HepG2 (cell line): ENCODE data around the gene SLBP. TPM values are rescaled to one million over a fixed set of nuclear protein-coding genes. Genes with fewer than 3 reads are reported as not detected.

ENCODE experiments used
- ATAC-seq: fragments of 200-7000 bp; cut with Tn5 transposase; 3 replicates; pipeline ENCODE4 v1.9.1; 2020; ENCODE audit warnings: mild to moderate bottlenecking, moderate library complexity
- BruUV-seq: library from RNA; stranded (reverse); fragments of 400-500 nt; replicated peaks from 2 replicates; lab custom pipeline; 2021; lab: Mats Ljungman, UMichigan
- CTCF ChIA-PET: fragments of 300-600 bp; formaldehyde crosslinking; extraction: SDS; loops from one replicate; lab custom pipeline; 2021; ENCODE audit warnings: low total read pairs, inconsistent platforms, low intra/inter-chr PET ratio; lab: Yijun Ruan, JAX
- POLR2A ChIA-PET: fragments of 350-600 bp; sonication (Branson Sonifier 250); formaldehyde crosslinking; loops from one replicate; lab custom pipeline; 2020; ENCODE audit warnings: antibody characterized with exemption, inconsistent platforms; lab: Yijun Ruan, JAX
- DNase-seq: peaks from one replicate; pipeline ENCODE4 v3.0.0-alpha.2; 2015; ENCODE audit warnings: low spot score
- FAIRE-seq: peaks from 3 replicates; lab custom pipeline; 2011; peaks lifted over from hg19 to GRCh38; lab: Jason Lieb, UNC
- H2AFZ ChIP-seq: one replicate; pipeline ENCODE4 v1.6.1; 2011; ENCODE audit warnings: low read length, inconsistent platforms
- H3K27ac ChIP-seq: fragments of 300-600 bp; 3 replicates; pipeline ENCODE4 v1.8.0; 2011; ENCODE audit warnings: mixed run types, mild to moderate bottlenecking, mixed read lengths, low read length, inconsistent platforms; ENCODE audit not compliant: insufficient read depth; ENCODE audit errors: extremely low read length
- H3K27me3 ChIP-seq, 2 experiments: fragments of 200-600 bp in 1 of 2; 2 replicates in 1 of 2; 3 replicates in 1 of 2; pipeline versions ENCODE4 v1.6.0 to v1.8.0; 2011; ENCODE audit warnings: low read length in 2 of 2, mild to moderate bottlenecking in 2 of 2, moderate library complexity in 2 of 2, inconsistent platforms in 1 of 2; ENCODE audit not compliant: insufficient read depth in 2 of 2, control insufficient read depth in 1 of 2
- H3K36me3 ChIP-seq, 2 experiments: fragments of 200-600 bp in 1 of 2; replicated peaks in 1 of 2; 2 replicates in 1 of 2; 3 replicates in 1 of 2; pipeline versions ENCODE4 v1.5.1 to v1.8.0; 2011; ENCODE audit warnings: low read length in 2 of 2, inconsistent platforms in 1 of 2; ENCODE audit not compliant: insufficient read depth in 2 of 2, control insufficient read depth in 1 of 2
- H3K4me1 ChIP-seq: 2 replicates; pipeline ENCODE4 v1.5.1; 2012; ENCODE audit warnings: low read length, inconsistent platforms; ENCODE audit not compliant: insufficient read depth
- H3K4me2 ChIP-seq: 2 replicates; pipeline ENCODE4 v1.6.0; 2011; ENCODE audit warnings: low read depth, low read length, inconsistent platforms
- H3K4me3 ChIP-seq, 3 experiments: fragments of 200-600 bp in 1 of 3; sonication (generic), shearing (Covaris generic) in 1 of 3; replicated peaks in 1 of 3; 2 replicates each; pipeline ENCODE4 v1.5.1; 2011 to 2016; ENCODE audit warnings: low read length in 3 of 3, inconsistent platforms in 2 of 3, low read depth in 2 of 3, mild to moderate bottlenecking in 2 of 3, control low read depth in 1 of 3, mixed read lengths in 1 of 3; ENCODE audit not compliant: insufficient read depth in 1 of 3
- H3K79me2 ChIP-seq: one replicate; pipeline ENCODE4 v1.6.1; 2011; ENCODE audit warnings: low read length, inconsistent platforms; ENCODE audit not compliant: insufficient read depth
- H3K9ac ChIP-seq: 2 replicates; pipeline ENCODE4 v1.6.0; 2011; ENCODE audit warnings: mild to moderate bottlenecking, low read depth, low read length, inconsistent platforms; ENCODE audit not compliant: insufficient read depth
- H3K9me3 ChIP-seq: 2 replicates; pipeline ENCODE4 v1.5.1; 2012; ENCODE audit warnings: mild to moderate bottlenecking, low read length
- H4K20me1 ChIP-seq: 2 replicates; pipeline ENCODE4 v1.6.0; 2011; ENCODE audit warnings: inconsistent platforms, mild to moderate bottlenecking, low read length, moderate library complexity; ENCODE audit not compliant: insufficient read depth
- AGO2 ChIP-seq: fragments of 200-400 bp; formaldehyde crosslinking; optimal IDR thresholded peaks from 2 replicates; pipeline ENCODE3; 2017; ENCODE audit warnings: mild to moderate bottlenecking, low read depth, low read length, moderate library complexity
- DR1 ChIP-seq: sonication (generic); formaldehyde crosslinking; IDR thresholded peaks from 2 replicates; pipeline ENCODE4 v1.8.0; 2021; ENCODE audit warnings: mild to moderate bottlenecking, missing genetic modification reagents, inconsistent platforms
- RBFOX2 ChIP-seq: fragments of 200-400 bp; formaldehyde crosslinking; IDR thresholded peaks from 2 replicates; pipeline ENCODE4 v1.6.1; 2017; ENCODE audit warnings: low read depth, mild to moderate bottlenecking, low read length
- RBM39 ChIP-seq: fragments of 200-400 bp; formaldehyde crosslinking; IDR thresholded peaks from one replicate; pipeline ENCODE4 v1.6.1; 2018; ENCODE audit warnings: antibody characterized with exemption, mild to moderate bottlenecking, low read depth, low read length; ENCODE audit not compliant: poor library complexity, severe bottlenecking
- ZBTB39 ChIP-seq: sonication (generic); formaldehyde crosslinking; IDR thresholded peaks from 2 replicates; pipeline ENCODE4 v1.5.0; 2020; ENCODE audit warnings: missing genetic modification reagents
- ZFP37 ChIP-seq: sonication (generic); formaldehyde crosslinking; IDR thresholded peaks from 2 replicates; pipeline ENCODE4 v1.4.0; 2020; ENCODE audit warnings: missing genetic modification reagents, borderline replicate concordance
- ZNF354B ChIP-seq: sonication (generic); formaldehyde crosslinking; IDR thresholded peaks from 2 replicates; pipeline ENCODE4 v1.8.0; 2022; ENCODE audit warnings: mild to moderate bottlenecking, missing genetic modification reagents
- ZNF562 ChIP-seq: sonication (generic); formaldehyde crosslinking; IDR thresholded peaks from 2 replicates; pipeline ENCODE4 v1.8.0; 2022; ENCODE audit warnings: missing genetic modification reagents, borderline replicate concordance
- ZNF747 ChIP-seq: sonication (generic); formaldehyde crosslinking; IDR thresholded peaks from 2 replicates; pipeline ENCODE4 v1.8.1; 2023; ENCODE audit warnings: missing genetic modification reagents, mild to moderate bottlenecking, borderline replicate concordance
- WGBS: methylation state at CpG from one replicate; pipeline ENCODE4 v1.1.6; 2017; ENCODE audit warnings: low lambda C conversion rate; 5-methylcytosine and 5-hydroxymethylcytosine counted together
- in situ Hi-C: cut with HindIII; loops from 2 replicates; pipeline ENCODE4 v1.10.0; 2017; ENCODE audit warnings: low pct_unique_long_range_greater_than_20kb; ENCODE audit not compliant: extremely low pct_ligation_motif_present
- intact Hi-C: fragments of 100-400 bp; cut with micrococcal nuclease; formaldehyde crosslinking; loops from one replicate; pipeline ENCODE4 v1.10.0; 2022; ENCODE audit not compliant: unreplicated experiment
- polyA plus RNA-seq, 8 experiments: library from polyadenylated mRNA; depleted of rRNA in 3 of 8; stranded (reverse) in 7 of 8; unstranded in 1 of 8; fragments of >200 nt; fragmentation: Illumina TruSeq in 4 of 8; extraction: Trizol in 4 of 8; gene quantifications; 2 replicates each; pipeline versions ENCODE4 v1.2.1 to v1.2.3, GENCODE V29; 2011 to 2016; ENCODE audit warnings: low read depth in 4 of 8, missing spikeins in 1 of 8, mixed read lengths in 1 of 8; ENCODE audit not compliant: insufficient read depth in 1 of 8
- total RNA-seq, 5 experiments: library from RNA; depleted of rRNA; stranded (reverse); fragments of >200 nt; fragmentation: Illumina TruSeq; extraction: Trizol; gene quantifications; 2 replicates each; pipeline ENCODE4 v1.2.3, GENCODE V29; 2016; ENCODE audit warnings: low read depth in 1 of 5

The SLBP gene
- total and polyA plus RNA-seq, 2 of the 13 experiments (the other 11 are each of a cell fraction or from before 2014, with no cell fraction given), result 43.9 to 104 TPM

DNA sequence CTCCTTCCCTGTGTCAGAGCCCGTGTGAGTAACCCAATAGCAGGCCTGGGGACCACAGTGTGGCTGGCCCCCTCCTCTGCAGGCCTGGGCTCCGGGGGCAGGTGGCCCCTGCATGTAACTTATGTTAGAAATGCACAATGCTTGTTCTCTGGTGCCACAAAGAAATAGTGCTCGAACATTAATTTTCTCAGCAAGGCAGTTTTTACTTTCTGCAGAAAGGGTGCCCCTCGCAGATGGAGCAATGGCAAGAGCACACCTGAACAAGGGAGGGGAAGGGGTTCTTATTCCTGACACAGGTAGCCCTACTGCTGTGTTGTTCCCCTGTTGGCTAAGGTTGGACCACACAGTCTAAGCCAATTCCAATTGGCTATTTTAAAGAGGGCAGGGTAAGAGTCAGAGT lies 26.3 kb upstream of the SLBP start:
- Histone ChIP-seq H2AFZ (no peak overlapping the region), H3K4me1 (no peaks in the 10 kb centered on the region), H3K9me3 (peaks cover 17% of the 10 kb centered on the region; the same call in 1 of the 2 replicates), H3K36me3 (peaks cover 33 to 79% of the 10 kb centered on the region in 2 experiments), H3K79me2 (no peaks in the 10 kb centered on the region), H3K4me2 (no peak overlapping the region), H3K27ac (no peak overlapping the region), H3K4me3 (no peak overlapping the region), H3K27me3 (no peaks in the 10 kb centered on the region), H4K20me1 (no peaks in the 10 kb centered on the region)
- no peak for FAIRE-seq
- intact Hi-C loops, result no loop called here
- ChIA-PET POLR2A (no interaction called here), CTCF (no interaction called here)
- no peak for DNase-seq
- 100% methylated on average over 2 of the region's 4 CpGs for WGBS
- in situ Hi-C loops, result no loop called here
- no peak for TF ChIP-seq ZNF354B
- TF ChIP-seq ZFP37 (CRISPR knock-in tag), result no peak
- no peak for TF ChIP-seq ZNF747 (CRISPR knock-in tag)
- TF ChIP-seq ZNF562, result peak; percentile 89
- TF ChIP-seq, all 625 proteins: peak for 1
- ATAC-seq, result no peak
- no peak overlapping the region for H3K9ac ChIP-seq
- no TSS peak for BruUV-seq

DNA sequence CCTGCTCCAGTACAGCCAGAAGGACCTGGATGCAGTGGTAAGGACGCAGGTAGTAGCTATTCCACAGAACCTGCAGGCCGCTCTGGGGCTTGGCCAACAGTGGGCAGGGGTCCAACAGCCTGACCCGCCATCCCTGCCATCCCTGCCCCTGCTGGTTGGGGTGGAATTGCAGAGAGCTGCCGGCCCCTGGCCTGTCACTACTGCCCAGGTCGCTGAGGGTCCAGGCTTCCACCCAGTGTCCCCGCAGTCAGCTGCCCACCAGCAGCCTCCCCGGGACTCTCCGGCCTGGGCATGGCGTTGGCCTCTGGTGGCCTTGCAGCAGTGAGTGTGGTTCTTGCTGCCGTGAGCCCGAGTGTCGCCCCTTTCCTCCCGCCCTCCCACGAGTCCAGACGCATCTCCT lies 25.5 kb upstream of the SLBP start:
- no peaks in the 10 kb centered on the region for H3K4me1 ChIP-seq
- POLR2A ChIA-PET, result no interaction called here
- H3K9me3 ChIP-seq, result peaks cover 17% of the 10 kb centered on the region; the same call in 1 of the 2 replicates
- in situ Hi-C loops, result no loop called here
- DNase-seq (no peak), ATAC-seq (no peak), FAIRE-seq (no peak)
- no peaks in the 10 kb centered on the region for H4K20me1 ChIP-seq
- no TSS peak for BruUV-seq
- WGBS, result 99% methylated on average over 9 of the region's 15 CpGs
- CTCF ChIA-PET, result no interaction called here
- H2AFZ ChIP-seq, result no peak overlapping the region
- H3K27me3 ChIP-seq, result no peaks in the 10 kb centered on the region
- no peaks in the 10 kb centered on the region for H3K79me2 ChIP-seq
- H3K4me3 ChIP-seq, result no peak overlapping the region
- no peak overlapping the region for H3K27ac ChIP-seq
- peaks cover 35 to 86% of the 10 kb centered on the region in 2 experiments for H3K36me3 ChIP-seq
- H3K9ac ChIP-seq, result no peak overlapping the region
- no peak overlapping the region for H3K4me2 ChIP-seq
- peak; percentile 70 for TF ChIP-seq AGO2
- no peak for TF ChIP-seq RBM39
- TF ChIP-seq RBFOX2, result peak; percentile 59
- TF ChIP-seq ZBTB39, result no peak
- no peak for TF ChIP-seq DR1 (CRISPR knock-in tag)
- TF ChIP-seq, all 625 proteins: peak for 2
- intact Hi-C loops, result no loop called here
